GOT3 (cell line): ENCODE results near the gene ANO8.

Experiments
- DNase-seq: peaks from one replicate; lab custom pipeline; 2025; ENCODE audit warnings: mixed read lengths; lab: John Stamatoyannopoulos, UW

ANO8 gene

GRCh38 chr19:17328517-17329365 lies 5.9 kb downstream of the ANO8 start:
- DNase-seq, result no peak

GRCh38 chr19:17327654-17328516 lies 6.8 kb downstream of the ANO8 start:
- DNase-seq, result no peak

GRCh38 chr19:17327068-17327653 lies 7.5 kb downstream of the ANO8 start:
- no peak for DNase-seq

- no peak for DNase-seq
Measured at GRCh38 chr19:17326595-17326966, 8.1 kb downstream of the ANO8 start.

GRCh38 chr19:17325881-17326594 lies 8.6 kb downstream of the ANO8 start:
- DNase-seq, result no peak

GRCh38 chr19:17325133-17325532 lies 9.5 kb downstream of the ANO8 start:
- DNase-seq, result no peak

- no peak for DNase-seq
Measured at GRCh38 chr19:17324357-17325114, 10.1 kb downstream of the ANO8 start.

- no peak for DNase-seq
Measured at GRCh38 chr19:17323964-17324332, 10.7 kb downstream of the ANO8 start.

GRCh38 chr19:17323300-17323963 lies 11.2 kb downstream of the ANO8 start:
- DNase-seq, result no peak

GRCh38 chr19:17322854-17323253 lies 11.8 kb downstream of the ANO8 start:
- no peak for DNase-seq

GRCh38 chr19:17321655-17322489 lies 12.8 kb downstream of the ANO8 start:
- no peak for DNase-seq

- DNase-seq, result no peak
Measured at GRCh38 chr19:17320435-17320834, 14.2 kb downstream of the ANO8 start.

GRCh38 chr19:17319473-17320238 lies 15.0 kb downstream of the ANO8 start:
- no peak for DNase-seq

- no peak for DNase-seq
Measured at GRCh38 chr19:17318966-17319365, 15.7 kb downstream of the ANO8 start.

GRCh38 chr19:17314007-17314593 lies 20.6 kb downstream of the ANO8 start:
- no peak for DNase-seq

GRCh38 chr19:17312189-17313113 lies 22.2 kb downstream of the ANO8 start:
- DNase-seq, result no peak

- DNase-seq, result no peak
Measured at GRCh38 chr19:17311455-17312188, 23.0 kb downstream of the ANO8 start.
